Measurements from ENCODE around the gene LAG3. TPM values are rescaled to one million over a fixed set of nuclear protein-coding genes. Genes with fewer than 3 reads are reported as not detected.

The LAG3 gene
- polyA plus RNA-seq, 1 of the 3 experiments (the other 2 are of a cell fraction) = 0.72 TPM

DNA sequence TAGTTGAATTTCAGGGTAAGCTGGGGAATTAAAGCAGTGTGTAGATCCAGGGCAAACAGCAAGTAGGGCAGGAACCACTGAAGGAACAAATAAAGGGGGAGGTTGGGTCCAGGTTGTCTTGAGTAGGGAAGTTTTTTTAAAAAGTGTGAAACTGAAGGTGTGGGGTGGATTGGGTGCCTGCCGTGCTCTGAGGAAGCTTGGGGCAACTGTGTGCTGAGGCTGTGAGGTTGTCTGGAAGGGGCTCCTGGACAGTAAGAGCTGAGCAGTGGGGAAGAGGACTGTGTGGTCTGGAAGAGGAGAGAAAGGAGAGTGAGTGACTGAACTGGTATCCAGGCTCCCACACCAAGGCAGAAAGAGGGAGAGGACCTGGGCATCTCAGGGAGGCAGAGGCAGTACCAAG, 38.4 kb downstream of the LAG3 start:
- Histone ChIP-seq H3K4me1 (ENCODE audit: control insufficient read depth in 1 of 2, insufficient read depth in 2 of 2, low read depth in 1 of 2, low read length in 1 of 2) (peaks cover 0 to 1% of the 10 kb centered on the region in 2 experiments; a peak in 1 of 4 replicates), H3K27ac (ENCODE audit: low read depth in 2 of 2, low read length in 1 of 2) (no peak overlapping the region), H3K9me3 (no peaks in the 10 kb centered on the region), H3K79me2 (ENCODE audit: insufficient read depth) (no peaks in the 10 kb centered on the region), H3K9me2 (no peaks in the 10 kb centered on the region), H4K20me1 (ENCODE audit: insufficient read depth) (no peaks in the 10 kb centered on the region), H3K4me3 (ENCODE audit: low read depth in 2 of 2, low read length in 1 of 2) (no peak overlapping the region), H3K27me3 (ENCODE audit: insufficient read depth) (no peaks in the 10 kb centered on the region), H3K36me3 (replicated peaks in 1 of 2; ENCODE audit: control insufficient read depth in 1 of 2, insufficient read depth in 2 of 2, low read length in 1 of 2) (no peaks in the 10 kb centered on the region), H3K9ac (no peak overlapping the region), H2AFZ (ENCODE audit: low read depth) (no peak overlapping the region), H3F3A (replicated peaks; ENCODE audit: insufficient read depth) (no peaks in the 10 kb centered on the region), H3K4me2 (no peak overlapping the region)
- no peak for DNase-seq
- 94% methylated on average over 1 of the region's 1 CpG for WGBS (ENCODE audit: low lambda C conversion rate)
- CTCF ChIA-PET = interaction anchor here (0.6 to 5.3 kb wide), 5 partner anchors 12 to 206 kb away, joined by 3 to 26 read pairs (median 5); partner anchors contain the start of gene MLF2
- POLR2A ChIA-PET = interaction anchor here (0.6 kb wide), 1 partner anchor 372 kb away, joined by 3 read pairs; no protein-coding TSS in a partner anchor
- TF ChIP-seq CHD2 (IDR thresholded peaks at IDR 0.05; ENCODE audit: low read length, partially characterized antibody) = no peak
- TF ChIP-seq RXRA (IDR thresholded peaks at IDR 0.05; ENCODE audit: borderline replicate concordance, low read depth) = no peak
- TF ChIP-seq MEF2A (IDR thresholded peaks at IDR 0.05; ENCODE audit: borderline replicate concordance, low read depth) = no peak

DNA sequence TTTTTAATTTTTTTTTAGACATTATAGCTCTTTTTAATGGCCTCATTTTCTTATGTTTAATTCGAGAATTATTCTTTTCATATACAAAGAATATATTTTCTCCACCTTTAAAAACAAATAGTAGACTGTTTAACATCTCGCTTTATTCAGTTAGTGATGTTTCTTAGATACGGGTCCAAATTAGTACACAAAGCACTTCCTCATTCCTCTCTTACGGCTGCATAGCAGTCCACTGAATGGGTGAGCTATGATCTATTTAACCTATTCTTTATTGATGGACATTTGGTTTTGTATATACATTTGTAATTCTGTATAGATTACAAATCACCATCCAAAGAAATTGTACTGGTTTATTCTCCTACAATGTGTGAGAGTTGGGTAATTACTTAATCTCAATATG, 41.0 kb downstream of the LAG3 start:
- Histone ChIP-seq H3K9ac (no peak overlapping the region), H3K4me1 (ENCODE audit: control insufficient read depth in 1 of 2, insufficient read depth in 2 of 2, low read depth in 1 of 2, low read length in 1 of 2) (peaks cover 0 to 27% of the 10 kb centered on the region in 2 experiments; a peak in 1 of 4 replicates), H3K27ac (ENCODE audit: low read depth in 2 of 2, low read length in 1 of 2) (no peak overlapping the region), H3K79me2 (ENCODE audit: insufficient read depth) (no peaks in the 10 kb centered on the region), H3F3A (replicated peaks; ENCODE audit: insufficient read depth) (no peaks in the 10 kb centered on the region), H3K27me3 (ENCODE audit: insufficient read depth) (no peaks in the 10 kb centered on the region), H2AFZ (ENCODE audit: low read depth) (no peak overlapping the region), H3K36me3 (replicated peaks in 1 of 2; ENCODE audit: control insufficient read depth in 1 of 2, insufficient read depth in 2 of 2, low read length in 1 of 2) (no peaks in the 10 kb centered on the region), H3K4me2 (no peak overlapping the region), H3K4me3 (ENCODE audit: low read depth in 2 of 2, low read length in 1 of 2) (no peak overlapping the region), H3K9me2 (no peaks in the 10 kb centered on the region), H3K9me3 (no peaks in the 10 kb centered on the region), H4K20me1 (ENCODE audit: insufficient read depth) (no peaks in the 10 kb centered on the region)
- no peak for TF ChIP-seq CHD2 (IDR thresholded peaks at IDR 0.05; ENCODE audit: low read length, partially characterized antibody)
- no peak for TF ChIP-seq NFIC (IDR thresholded peaks at IDR 0.05; ENCODE audit: borderline replicate concordance)
- TF ChIP-seq, protein P1, sequence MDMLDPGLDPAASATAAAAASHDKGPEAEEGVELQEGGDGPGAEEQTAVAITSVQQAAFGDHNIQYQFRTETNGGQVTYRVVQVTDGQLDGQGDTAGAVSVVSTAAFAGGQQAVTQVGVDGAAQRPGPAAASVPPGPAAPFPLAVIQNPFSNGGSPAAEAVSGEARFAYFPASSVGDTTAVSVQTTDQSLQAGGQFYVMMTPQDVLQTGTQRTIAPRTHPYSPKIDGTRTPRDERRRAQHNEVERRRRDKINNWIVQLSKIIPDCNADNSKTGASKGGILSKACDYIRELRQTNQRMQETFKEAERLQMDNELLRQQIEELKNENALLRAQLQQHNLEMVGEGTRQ (IDR thresholded peaks at IDR 0.05; ENCODE audit: borderline replicate concordance, low read depth, low read length) = no peak
- TF ChIP-seq RFX5 (IDR thresholded peaks at IDR 0.05; ENCODE audit: low read length) = no peak
- no peak for TF ChIP-seq SIN3A (IDR thresholded peaks at IDR 0.05; ENCODE audit: borderline replicate concordance, low read depth, low read length)
- TF ChIP-seq EZH2phosphoT487 (IDR thresholded peaks at IDR 0.05; ENCODE audit: borderline replicate concordance, low read depth) = no peak
- no peak for TF ChIP-seq YY1 (IDR thresholded peaks at IDR 0.05; ENCODE audit: low read depth)
- TF ChIP-seq FOXJ3 (CRISPR knock-in tag; IDR thresholded peaks at IDR 0.05) = no peak
- TF ChIP-seq, protein P2, sequence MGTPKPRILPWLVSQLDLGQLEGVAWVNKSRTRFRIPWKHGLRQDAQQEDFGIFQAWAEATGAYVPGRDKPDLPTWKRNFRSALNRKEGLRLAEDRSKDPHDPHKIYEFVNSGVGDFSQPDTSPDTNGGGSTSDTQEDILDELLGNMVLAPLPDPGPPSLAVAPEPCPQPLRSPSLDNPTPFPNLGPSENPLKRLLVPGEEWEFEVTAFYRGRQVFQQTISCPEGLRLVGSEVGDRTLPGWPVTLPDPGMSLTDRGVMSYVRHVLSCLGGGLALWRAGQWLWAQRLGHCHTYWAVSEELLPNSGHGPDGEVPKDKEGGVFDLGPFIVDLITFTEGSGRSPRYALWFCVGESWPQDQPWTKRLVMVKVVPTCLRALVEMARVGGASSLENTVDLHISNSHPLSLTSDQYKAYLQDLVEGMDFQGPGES (IDR thresholded peaks at IDR 0.05; ENCODE audit: low read depth, low read length) = no peak
- no peak for TF ChIP-seq TEAD4 (IDR thresholded peaks at IDR 0.05; ENCODE audit: borderline replicate concordance, insufficient read depth)
- TF ChIP-seq RXRA (IDR thresholded peaks at IDR 0.05; ENCODE audit: borderline replicate concordance, low read depth) = no peak
- DNase-seq = no peak
- POLR2A ChIA-PET = no interaction called here
- 67% methylated on average over 4 of the region's 4 CpGs for WGBS (ENCODE audit: low lambda C conversion rate)
- CTCF ChIA-PET = interaction anchor here (0.7 to 5.3 kb wide), 8 partner anchors 12 to 129 kb away, joined by 3 to 26 read pairs (median 6); partner anchors contain the start of genes MLF2 and PTMS
